Sigmoid colon (tissue), 4 donors: Measurements from ENCODE around the gene EFCAB5.

Source experiments
- CTCF ChIP-seq, 4 experiments: fragments of 450-650 bp in 3 of 4; fragments of 200-600 bp in 1 of 4; IDR thresholded peaks; one replicate each; pipeline ENCODE4 v1.5.1; 2016 to 2019; ENCODE audit warnings: antibody characterized with exemption in 4 of 4, mild to moderate bottlenecking in 3 of 4, moderate library complexity in 2 of 4
- POLR2A ChIP-seq, 2 donors: fragments of 450-650 bp; IDR thresholded peaks; one replicate each; pipeline ENCODE4 v1.6.1; 2016; ENCODE audit warnings: antibody characterized with exemption in 2 of 2, mild to moderate bottlenecking in 2 of 2, moderate library complexity in 2 of 2
- POLR2AphosphoS5 ChIP-seq, 4 donors: sonication (generic); formaldehyde crosslinking; IDR thresholded peaks; one replicate each; pipeline ENCODE4 v1.6.1; 2017; ENCODE audit warnings: antibody characterized with exemption in 4 of 4

- TF ChIP-seq POLR2A (IDR thresholded peaks at IDR 0.05), result no peak
- no peak for TF ChIP-seq CTCF (IDR thresholded peaks at IDR 0.05)
- TF ChIP-seq POLR2AphosphoS5 (IDR thresholded peaks at IDR 0.05), result no peak
Measured at GRCh38 chr17:29911641-29912177, 29.7 kb upstream of the EFCAB5 start.
